Upper lobe of left lung (tissue), 4 donors: ENCODE data around the gene FAM3A.

Experiments used
- CTCF ChIP-seq, 6 experiments: fragments of 450-650 bp in 4 of 6; fragments of 200-600 bp in 2 of 6; sonication (generic) in 2 of 6; IDR thresholded peaks; one replicate each; pipeline ENCODE4 v1.5.1; 2016 to 2019; ENCODE audit warnings: antibody characterized with exemption in 6 of 6
- POLR2A ChIP-seq, 4 donors: fragments of 450-650 bp; IDR thresholded peaks; one replicate each; pipeline ENCODE4 v1.5.1; 2016 to 2017; ENCODE audit warnings: antibody characterized with exemption in 4 of 4, mild to moderate bottlenecking in 2 of 4

GRCh38 chrX:154458116-154458953 lies 57.7 kb downstream of the FAM3A start, which contains the start of gene PLXNA3:
- TF ChIP-seq CTCF (IDR thresholded peaks at IDR 0.05) (no peak), POLR2A (IDR thresholded peaks at IDR 0.05) (peak in 2 of 4 donors; percentile 48 to 78)
